ENCODE data around the gene VEPH1. TPM values are rescaled to one million over a fixed set of nuclear protein-coding genes. Genes with fewer than 3 reads are reported as not detected.

VEPH1 gene
- total and polyA plus RNA-seq, 12 donors: 0.07 to 0.85 (median 0.56) TPM; not detected in 5

- H3K9me3 ChIP-seq: no peaks in the 10 kb centered on the region
- H3K36me3 ChIP-seq: no peaks in the 10 kb centered on the region
- ATAC-seq (no peak), DNase-seq (no peak)
- H3K27ac ChIP-seq: no peak overlapping the region
- H3K4me1 ChIP-seq: no peaks in the 10 kb centered on the region
- intact Hi-C loops (cut with DNase I): no loop called here
- no peak for TF ChIP-seq CTCF (IDR thresholded peaks at IDR 0.05)
- no peak overlapping the region for H3K4me3 ChIP-seq
- H3K27me3 ChIP-seq: no peaks in the 10 kb centered on the region
- WGBS, 2 donors: 89 to 93% methylated on average over 3 of the region's 3 CpGs
Measured at GRCh38 chr3:157219215-157219614, 284.0 kb downstream of the VEPH1 start.

Other genes starting within 250 kb of the VEPH1 start
- 10 to 100 TPM in 2 of 10 donors, 1 to 10 TPM in 1, under 1 TPM in 7; 0.11 to 29.7 (median 0.39) TPM for gene PTX3, start 66.6 kb downstream of the VEPH1 start, total RNA-seq
- 10 to 100 TPM in 1 of 2 donors, under 1 TPM in 1; 0.15 to 16.5 TPM for gene PTX3, start 66.6 kb downstream of the VEPH1 start, polyA plus RNA-seq